A204.1 (cell line): ENCODE data around the gene MCHR2.
"Not testable (repeated sequence)": the region's sequence is repeated elsewhere in the genome, so short reads cannot be mapped to it uniquely, and the experiment has no call there.

Experiments used
- FAIRE-seq: peaks from 2 replicates; lab custom pipeline; 2012; peaks lifted over from hg19 to GRCh38; lab: Jason Lieb, UNC

MCHR2 gene, protein sequence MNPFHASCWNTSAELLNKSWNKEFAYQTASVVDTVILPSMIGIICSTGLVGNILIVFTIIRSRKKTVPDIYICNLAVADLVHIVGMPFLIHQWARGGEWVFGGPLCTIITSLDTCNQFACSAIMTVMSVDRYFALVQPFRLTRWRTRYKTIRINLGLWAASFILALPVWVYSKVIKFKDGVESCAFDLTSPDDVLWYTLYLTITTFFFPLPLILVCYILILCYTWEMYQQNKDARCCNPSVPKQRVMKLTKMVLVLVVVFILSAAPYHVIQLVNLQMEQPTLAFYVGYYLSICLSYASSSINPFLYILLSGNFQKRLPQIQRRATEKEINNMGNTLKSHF

DNA sequence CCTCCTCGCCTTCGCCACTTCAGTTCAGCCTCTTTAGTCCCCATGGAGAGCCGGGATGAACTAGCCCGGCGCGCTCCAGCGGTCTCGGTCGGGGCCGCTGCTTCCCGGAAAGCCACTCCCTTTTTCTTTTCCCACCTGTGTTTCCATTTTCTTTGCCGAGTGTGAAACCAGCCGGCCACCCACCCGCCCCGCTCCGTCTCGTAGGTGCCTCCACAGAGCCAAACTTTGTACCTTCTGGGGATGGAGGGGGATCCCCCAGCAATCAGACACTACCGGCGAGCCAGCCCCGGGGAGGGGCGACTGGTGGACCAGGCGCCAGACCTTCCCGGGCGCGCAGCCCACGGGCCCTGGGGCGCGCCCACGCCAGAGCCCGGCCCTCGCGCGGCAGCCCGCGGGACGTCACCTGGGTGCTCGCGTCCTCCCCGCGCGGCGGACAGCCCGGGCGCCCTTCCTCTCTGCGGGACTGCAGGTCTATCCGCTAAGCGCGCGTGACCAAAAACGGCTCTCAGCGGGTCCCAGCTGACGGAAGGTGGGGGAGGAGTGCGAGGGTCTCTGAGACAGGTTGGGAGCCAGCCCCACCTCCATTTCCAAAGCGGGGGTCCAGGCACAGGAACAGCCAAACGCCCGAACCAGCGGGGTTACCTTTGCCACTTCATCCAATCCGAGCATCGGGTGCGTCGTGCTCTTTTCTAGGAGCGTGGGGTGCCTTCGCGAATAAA, at the start of gene MCHR2:
Gene MCHR2, minus strand, starts transcription at position 691 of the 719 bp plus-strand sequence. CDS start 38,076 bp downstream, outside the sequence.
- no peak for FAIRE-seq

DNA sequence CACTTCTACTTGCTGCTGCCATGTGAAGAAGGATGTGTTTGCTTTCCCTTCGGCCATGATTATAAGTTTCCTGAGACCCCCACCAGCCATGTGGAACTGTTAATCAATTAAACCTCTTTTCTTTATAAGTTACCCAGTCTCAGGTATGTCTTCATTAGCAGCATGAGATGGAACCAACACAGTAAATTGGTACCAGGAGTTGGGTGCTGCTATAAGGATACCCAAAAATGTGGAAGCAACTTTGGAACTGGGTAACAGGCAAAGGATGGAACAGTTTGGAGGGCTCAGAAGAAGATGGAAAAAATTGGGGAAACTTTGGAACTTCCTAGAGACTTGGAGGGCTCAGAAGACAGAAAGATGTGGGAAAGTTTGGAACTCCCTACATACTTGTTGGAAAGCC, 44.5 kb upstream of the MCHR2 start:
- not testable (repeated sequence) for FAIRE-seq

DNA sequence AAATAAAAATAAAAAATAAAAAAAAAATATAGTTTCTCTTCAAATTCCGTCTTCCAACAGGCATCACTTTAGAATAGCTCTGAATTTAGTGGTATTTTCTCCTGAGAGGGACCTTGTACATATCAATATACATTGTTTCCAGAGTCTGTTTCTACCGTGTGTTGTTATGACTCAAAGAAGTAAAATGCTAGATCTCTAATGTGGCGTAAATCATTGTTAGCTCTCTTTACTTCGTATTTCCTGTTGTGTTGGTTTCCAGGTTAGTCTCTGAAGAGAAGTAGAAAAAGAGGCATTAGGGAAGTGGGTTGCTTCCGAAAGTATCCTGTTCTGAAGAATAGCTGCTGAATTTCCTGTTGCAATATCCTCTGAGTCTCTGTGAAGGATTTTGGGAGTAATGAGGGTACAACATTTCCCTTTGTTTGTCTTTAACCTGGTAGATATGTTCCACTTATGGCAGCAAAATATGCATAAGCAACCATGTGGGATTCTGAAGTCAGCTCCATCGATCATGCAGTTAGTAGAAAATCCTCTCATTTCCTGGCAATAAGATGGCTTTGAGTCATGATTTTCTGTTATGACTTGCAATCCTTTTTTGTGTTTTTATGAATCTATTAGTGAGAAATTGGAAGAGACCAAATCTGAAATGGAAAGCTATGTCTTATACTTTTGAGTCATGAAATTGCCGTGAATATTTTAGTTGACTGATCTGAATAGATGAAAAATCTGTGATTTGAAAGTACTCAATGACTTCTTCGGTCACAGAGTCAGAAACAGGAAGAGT, 42.0 kb upstream of the MCHR2 start:
- no peak for FAIRE-seq

DNA sequence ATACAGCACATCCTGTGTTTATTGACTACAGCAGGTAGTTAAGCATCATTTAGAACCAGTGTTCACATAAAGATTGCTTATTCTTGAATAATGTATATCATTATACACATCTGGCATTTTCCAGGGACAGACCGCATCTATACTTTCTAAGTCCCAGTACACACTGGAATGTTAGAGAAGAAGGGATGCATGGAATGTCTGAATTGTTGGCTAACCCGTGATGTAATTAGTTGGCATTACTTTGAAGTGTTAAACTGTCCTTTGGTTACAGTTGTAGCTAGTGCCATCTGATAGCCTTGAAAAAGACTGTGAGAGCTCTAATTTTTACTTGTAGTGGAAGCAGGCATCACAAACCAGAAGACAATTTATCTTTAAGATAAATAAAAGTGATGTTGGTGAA, 29.8 kb upstream of the MCHR2 start:
- no peak for FAIRE-seq

DNA sequence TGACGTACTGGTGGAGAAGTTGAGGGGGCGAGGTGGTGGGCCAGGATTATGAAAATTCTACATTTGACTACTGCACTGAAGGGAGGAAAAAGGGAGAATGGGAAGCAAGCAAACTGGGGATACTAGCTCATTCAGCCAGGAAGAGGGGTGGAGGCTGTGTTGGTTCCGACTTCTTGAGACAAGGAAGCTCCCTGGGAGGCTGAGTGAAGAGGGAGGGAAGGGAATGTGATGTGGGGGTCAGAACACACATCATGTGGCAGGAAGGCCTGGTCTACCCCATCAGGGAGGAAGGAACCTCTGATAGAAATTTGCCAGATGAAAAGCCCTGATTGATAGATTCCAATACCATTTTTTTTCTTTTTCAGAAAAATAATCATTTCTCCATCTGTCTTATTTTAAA, 28.8 kb upstream of the MCHR2 start:
- no peak for FAIRE-seq

DNA sequence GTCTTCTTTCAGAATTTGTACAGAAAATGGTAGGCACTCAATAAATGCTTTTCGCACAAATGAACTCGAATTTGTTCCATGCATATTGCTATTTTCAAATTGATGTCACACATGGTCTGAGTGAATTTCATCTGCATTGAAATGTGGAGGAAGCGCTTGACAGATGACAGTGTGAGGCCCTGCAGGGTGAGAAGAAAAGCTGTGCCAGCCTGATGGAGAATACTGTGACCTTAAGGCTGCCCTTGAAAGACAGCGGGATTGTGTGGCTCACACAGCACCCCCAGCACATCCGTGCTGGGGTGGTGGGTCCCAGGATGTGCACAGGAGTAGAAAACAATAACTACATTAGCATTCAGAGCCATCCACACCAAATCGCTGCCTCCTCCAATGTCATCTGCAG, 14.8 kb upstream of the MCHR2 start:
- no peak for FAIRE-seq

DNA sequence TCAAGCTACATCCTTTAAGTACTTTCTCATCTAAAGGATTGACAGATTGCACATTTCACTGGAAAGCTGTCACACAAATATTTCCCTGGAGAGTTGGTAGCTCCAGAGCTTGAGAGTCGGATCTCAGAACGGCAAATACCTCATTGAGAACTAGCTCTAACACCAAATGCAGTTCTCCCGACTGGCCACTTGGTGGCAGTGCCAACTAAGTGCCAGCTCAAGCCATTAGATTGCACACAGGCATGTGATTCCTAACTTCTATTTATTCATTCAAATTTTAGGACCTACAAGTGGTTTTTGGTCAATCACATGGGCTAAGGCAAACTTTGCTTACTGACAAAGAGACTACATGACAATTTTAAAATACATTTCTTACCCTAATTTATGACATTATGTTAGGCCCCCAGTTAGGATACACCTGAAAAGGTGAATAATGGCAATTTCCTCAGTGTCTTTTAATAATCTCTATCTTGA, 7.9 kb upstream of the MCHR2 start:
- FAIRE-seq, result peak; percentile 78

DNA sequence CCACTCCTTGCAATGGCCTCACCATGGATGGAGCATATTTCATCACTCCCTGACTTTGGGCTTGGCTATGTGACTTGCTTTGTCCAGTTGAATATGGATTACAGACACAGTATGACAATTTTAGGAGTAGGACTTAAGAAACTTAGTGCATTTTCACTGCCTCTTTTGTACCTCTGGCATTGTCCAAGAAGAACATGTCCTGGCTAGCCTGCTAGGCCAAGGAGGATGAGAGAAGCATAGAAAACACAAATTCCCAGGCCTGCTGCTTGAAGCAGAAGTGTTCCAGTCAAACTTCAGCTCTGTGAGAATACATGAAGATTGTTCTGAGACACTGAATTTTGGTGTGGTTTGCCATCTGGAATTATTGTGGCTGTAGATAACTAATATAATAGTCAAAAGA, 3.1 kb upstream of the MCHR2 start:
- no peak for FAIRE-seq

DNA sequence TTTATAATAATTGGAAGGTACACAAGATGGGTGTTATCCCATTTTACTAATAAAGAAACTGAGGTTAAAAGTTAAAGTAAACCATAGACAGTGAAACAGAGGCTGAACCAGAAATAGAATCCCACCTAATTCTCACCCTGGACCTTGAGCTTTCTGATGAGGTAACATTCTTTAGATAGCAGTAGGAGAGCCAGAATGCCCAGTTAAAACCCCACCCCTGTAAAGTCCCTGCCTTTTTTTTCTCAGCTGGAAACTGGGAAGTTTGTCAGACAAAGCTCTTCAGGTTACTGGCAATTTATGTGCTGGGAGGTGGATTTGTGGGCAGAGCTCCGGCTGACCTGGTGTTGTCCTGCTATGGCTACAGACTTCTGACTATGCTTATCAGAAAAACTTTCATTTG, 1.9 kb upstream of the MCHR2 start:
- FAIRE-seq, result no peak

DNA sequence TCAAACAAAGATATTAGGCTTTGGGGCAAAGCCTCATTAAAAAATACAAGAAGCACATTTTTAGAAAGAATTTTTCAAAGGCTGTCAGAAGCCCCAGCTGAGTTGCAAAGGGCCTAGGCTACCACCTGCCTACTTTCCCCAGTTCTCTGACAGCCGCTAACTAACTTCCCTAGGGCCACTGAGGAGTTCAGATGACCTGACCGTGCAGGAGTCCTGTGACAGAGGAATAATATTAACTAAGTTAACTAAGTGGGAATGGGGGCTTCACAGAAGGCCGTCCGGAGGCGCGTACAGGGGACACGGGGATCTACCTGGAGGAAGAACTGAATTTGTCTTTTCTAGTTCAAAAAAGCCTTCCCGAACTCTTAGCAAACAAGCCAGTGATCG, 884 bp downstream of the MCHR2 start:
- FAIRE-seq, result no peak

DNA sequence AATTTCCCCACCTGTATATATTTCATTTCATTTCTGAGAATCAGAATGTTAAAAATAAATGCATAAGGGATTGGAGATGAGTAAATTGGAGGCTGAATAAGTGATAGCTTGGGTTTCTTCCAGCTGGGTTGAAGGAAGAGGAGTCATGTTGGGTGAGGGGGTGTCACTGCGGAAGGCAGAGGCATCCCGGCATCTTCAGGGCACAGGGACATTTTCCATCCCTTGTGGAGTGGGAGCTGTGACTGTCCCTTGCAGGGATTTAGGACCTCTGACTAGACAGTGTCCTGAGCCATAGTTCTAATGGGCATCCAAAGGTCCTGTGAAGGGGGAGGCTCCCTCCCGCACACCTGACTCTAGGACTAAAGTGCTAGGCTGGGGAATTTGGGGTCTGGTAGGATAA, 2.1 kb downstream of the MCHR2 start:
- no peak for FAIRE-seq

DNA sequence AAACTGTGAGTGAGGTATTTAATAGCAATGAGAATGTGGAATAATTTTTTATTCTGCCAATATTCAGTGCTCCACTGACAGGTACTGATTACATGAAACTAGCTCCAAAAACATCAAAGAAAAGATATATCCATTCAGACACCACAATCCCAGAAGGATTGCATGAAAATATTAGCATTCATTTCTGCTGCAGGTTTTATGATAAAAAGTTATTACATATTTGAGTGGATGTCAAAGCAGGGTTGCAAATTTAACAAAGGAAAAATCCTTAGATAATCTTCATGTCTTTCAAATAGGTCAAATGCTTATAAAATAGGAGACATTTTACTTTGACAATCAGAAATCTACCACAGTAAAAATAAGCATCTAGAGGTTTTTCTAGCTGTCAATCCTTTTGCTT, 13.3 kb downstream of the MCHR2 start:
- FAIRE-seq, result no peak

DNA sequence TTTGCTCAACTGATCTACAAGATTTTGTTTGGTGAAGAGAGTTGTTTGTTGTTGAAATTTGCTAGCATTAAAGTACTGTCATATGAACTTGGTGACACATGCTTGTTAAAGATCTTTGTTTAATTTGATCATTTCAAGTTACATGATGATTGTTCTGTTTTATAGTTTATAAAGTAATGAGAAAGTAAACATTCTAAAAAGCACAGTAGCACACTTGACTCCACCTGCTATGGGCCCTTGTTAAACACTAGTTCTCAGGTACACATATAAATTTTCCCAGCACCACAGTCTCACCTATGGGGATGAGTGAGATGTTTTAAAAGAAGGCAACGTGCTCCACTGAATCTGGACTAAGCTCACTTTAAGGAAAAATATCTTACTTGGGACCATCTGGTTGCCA, 14.1 kb downstream of the MCHR2 start:
- no peak for FAIRE-seq

DNA sequence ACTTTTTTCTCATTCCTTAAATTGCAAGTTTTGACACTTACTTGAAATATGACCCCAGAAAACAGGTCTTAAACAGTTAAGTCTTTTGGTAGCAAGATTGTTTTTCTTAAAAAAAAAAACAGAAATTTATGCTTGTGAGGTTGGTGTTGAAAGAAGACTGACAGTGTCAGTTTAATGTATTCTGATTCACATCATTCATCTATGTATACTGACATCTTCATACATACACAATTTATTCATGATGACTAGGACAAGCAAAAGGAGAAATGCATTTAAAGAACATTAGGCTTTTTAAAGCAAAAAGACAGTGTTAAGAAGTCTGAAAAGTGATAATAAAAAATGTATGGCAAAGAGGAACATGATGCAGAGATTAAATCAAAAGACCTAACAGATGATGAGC, 27.0 kb downstream of the MCHR2 start:
- no peak for FAIRE-seq

DNA sequence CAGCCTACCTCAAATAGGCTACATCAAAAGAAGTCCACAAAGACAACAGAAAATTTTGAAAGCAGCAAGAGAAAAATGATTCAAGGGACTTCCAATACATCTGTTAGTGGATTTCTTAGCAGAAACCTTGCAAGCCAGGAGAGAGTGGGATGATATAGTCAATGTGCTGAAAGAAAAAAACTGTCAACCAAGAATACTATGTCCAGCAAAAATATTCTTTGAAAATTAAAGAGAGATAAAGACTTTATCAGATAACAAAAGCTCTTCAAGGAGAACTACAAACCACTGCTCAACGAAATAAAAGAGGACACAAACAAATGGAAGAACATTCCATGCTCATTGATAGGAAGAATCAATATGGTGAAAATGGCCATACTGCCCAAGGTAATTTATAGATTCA, 34.0 kb downstream of the MCHR2 start:
- FAIRE-seq, result no peak

DNA sequence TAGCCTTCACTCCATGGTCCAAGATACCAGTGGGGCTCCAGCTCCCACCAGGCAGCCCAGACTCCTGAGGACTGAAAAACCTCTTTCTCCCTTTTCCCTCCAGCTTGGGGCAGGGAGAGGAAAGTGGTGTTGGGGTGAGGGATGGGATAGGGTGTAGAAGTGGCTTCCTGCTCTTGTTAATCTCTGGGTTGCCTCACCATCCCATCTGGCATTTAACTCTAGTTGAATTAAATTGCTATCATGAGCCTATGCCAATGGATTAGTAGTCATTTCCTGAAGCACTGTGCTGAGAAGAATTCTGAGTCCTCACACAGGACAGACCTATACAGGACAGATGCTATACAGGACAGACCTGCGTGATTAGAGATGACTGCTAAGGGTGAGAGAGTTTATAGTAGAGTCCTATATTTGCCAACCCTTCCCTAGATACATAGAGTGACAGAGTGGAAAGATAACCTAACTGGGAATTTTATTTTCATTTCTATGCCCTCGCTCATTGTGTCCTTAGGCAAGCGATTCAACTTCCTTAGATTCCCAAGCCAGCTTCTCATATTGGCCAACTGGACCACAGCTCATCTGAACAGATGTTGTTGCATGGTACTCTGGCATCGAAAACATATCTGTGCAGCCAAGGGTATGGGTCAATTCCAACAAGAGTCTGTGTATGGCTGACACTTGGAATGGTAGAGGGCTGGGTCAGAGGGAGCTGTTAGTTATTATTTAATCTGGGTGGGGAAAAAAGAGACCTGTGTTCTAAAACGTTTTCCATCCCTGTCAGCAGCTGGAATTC, 42.8 kb downstream of the MCHR2 start:
- FAIRE-seq, result no peak

DNA sequence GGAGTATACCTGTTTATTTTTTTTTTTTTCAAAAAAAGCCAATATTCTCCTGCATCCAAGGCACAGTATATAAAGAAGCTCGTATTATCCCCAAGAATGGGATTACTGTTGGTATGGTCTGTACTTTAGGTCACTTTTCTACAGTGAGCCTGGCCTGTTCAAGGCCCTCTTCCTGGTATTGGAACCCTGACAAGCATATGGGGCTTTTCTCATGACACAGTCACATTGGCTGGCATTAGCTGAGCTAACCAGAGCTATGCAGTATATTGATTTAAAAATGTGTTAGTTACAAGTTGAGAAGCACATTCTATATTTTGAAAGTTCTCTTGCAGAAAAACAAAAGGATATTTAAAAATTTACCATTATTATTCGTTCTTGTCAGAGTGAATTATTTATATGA, 48.0 kb downstream of the MCHR2 start:
- no peak for FAIRE-seq

DNA sequence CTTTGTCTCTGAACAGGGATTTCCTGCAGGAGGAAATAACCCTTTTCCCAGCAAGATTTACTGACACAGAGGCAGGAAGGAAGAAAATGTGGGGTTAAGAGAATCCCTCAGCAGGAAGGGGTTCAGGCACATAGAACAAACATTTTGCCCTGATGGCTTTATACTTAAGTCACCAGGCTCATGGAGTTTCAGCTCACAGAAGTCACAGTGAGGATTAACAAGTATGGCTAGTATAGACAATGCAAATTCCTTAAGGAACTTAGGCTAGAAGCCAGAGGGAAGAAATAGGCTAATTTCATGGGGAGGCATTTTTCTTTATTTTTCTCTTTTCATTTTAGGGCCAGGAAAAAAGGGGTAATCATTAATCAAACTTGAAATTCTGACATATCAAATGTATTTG, 50.2 kb downstream of the MCHR2 start:
- no peak for FAIRE-seq

DNA sequence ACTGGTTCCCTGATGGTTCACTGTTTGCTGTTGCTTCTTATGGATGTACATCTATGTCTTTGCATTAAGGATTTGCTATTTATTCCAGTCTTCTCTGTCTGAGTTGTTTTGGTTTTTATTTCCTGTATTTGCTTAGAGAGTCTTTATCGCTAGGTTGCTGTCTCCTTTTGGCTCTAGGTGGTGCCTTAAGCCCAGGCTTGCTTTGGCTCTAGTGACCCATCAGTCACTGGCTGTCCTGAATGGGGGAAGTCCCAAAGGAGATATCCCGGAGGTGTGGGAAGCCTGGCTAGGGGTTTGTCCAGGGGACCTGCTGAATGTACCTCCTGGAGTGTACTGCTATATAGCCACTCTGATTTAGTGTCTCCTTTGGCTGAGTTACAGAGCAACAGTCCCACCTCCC, 53.4 kb downstream of the MCHR2 start:
- no peak for FAIRE-seq

DNA sequence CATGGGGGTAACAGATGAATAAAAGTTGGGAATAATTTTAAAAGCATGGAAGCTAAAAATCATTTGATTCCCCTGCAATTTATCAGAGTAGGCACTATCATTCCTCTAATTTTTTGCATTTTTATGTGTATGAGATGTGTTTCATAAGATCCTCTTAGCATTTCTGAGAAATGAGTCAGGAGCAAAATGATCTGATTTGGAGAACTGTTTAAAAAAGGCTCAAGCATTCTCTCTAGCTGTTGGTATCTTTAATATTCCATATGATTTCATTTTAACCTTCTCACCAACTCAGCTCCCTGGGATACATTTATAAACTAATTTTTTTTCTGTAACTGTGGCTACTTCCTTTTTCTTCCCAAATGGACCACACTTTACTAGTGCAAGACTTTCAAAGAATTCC, 60.9 kb downstream of the MCHR2 start:
- FAIRE-seq, result no peak

DNA sequence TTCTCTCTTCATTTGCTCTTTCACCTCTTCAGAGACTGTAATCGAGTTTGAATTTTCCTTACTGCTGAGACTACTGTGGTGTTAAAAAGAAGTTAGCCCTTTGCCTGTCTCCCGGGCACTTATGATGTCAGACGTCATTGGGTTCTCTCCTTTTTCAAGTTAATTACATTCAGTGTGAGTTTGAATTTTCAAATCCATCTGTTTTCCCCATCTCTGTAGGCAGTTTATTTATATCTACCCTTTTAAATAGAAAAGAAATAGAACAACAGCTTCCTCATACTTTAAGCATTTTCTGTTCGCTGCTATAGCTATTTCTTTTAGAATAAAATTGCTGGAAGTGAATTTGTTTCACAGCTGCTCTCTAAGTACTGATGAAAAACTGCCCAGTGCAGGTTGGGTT, 81.4 kb downstream of the MCHR2 start:
- no peak for FAIRE-seq
